Kidney (tissue), 22 donors: ENCODE results near the gene NIPBL. TPM values are rescaled to one million over a fixed set of nuclear protein-coding genes. Genes with fewer than 3 reads are reported as not detected.

Experiments used
- DNase-seq, 5 donors: peaks; one replicate each; pipeline ENCODE4 v3.0.0-alpha.2; 2013 to 2020
- FAIRE-seq: peaks from 2 replicates; lab custom pipeline; 2012; peaks lifted over from hg19 to GRCh38; lab: Jason Lieb, UNC
- H3K27ac ChIP-seq, 2 donors: one replicate each; pipeline ENCODE4 v1.7.0; 2013; ENCODE audit warnings: low read depth in 2 of 2, low read length in 2 of 2, inconsistent platforms in 1 of 2
- H3K27me3 ChIP-seq: one replicate; pipeline ENCODE4 v1.7.1; 2013; ENCODE audit warnings: low read length, inconsistent platforms; ENCODE audit not compliant: control insufficient read depth, insufficient read depth
- H3K36me3 ChIP-seq, 3 donors: one replicate each; pipeline versions ENCODE4 v1.7.0 to v1.7.1; 2013; ENCODE audit warnings: low read length in 3 of 3, control low read depth in 1 of 3, inconsistent platforms in 1 of 3; ENCODE audit not compliant: insufficient read depth in 3 of 3, control insufficient read depth in 2 of 3
- H3K4me1 ChIP-seq, 3 donors: one replicate each; pipeline versions ENCODE4 v1.7.0 to v1.7.1; 2013; ENCODE audit warnings: low read length in 3 of 3, inconsistent platforms in 1 of 3, low read depth in 1 of 3; ENCODE audit not compliant: control insufficient read depth in 2 of 3, insufficient read depth in 2 of 3
- H3K4me3 ChIP-seq, 3 donors: one replicate each; pipeline versions ENCODE4 v1.7.0 to v1.8.1; 2013; ENCODE audit warnings: low read length in 3 of 3, control low read depth in 1 of 3, inconsistent platforms in 1 of 3
- H3K9ac ChIP-seq, 3 donors: one replicate each; pipeline versions ENCODE4 v1.7.0 to v1.7.1; 2013; ENCODE audit warnings: low read length in 3 of 3, control low read depth in 1 of 3, inconsistent platforms in 1 of 3
- H3K9me3 ChIP-seq, 3 donors: one replicate each; pipeline versions ENCODE4 v1.7.0 to v1.7.1; 2013; ENCODE audit warnings: low read length in 3 of 3, control low read depth in 1 of 3, inconsistent platforms in 1 of 3; ENCODE audit not compliant: control insufficient read depth in 2 of 3, insufficient read depth in 1 of 3
- CTCF ChIP-seq: IDR thresholded peaks from 3 replicates; pipeline ENCODE4 v1.5.1; 2012; ENCODE audit warnings: mild to moderate bottlenecking, moderate library complexity, borderline replicate concordance; ENCODE audit not compliant: insufficient read depth; ENCODE audit errors: extremely low read depth
- intact Hi-C: fragments of 100-400 bp; cut with DNase I; formaldehyde crosslinking; loops from one replicate; pipeline ENCODE4 v1.11.1; 2022
- long read RNA-seq, 10 donors: library from polyadenylated mRNA in 1 of 10; unstranded in 1 of 10; transcript quantifications; one replicate each; pipeline ENCODE4 v2.0.0 and lab custom pipeline, GENCODE V29; 2021 to 2026
- polyA plus RNA-seq: library from polyadenylated mRNA; stranded (reverse); fragments of 350-450 nt; fragmentation: Illumina TruSeq; extraction: RNeasy Lipid Tissue Mini Kit (QIAGEN cat#74804); gene quantifications from one replicate; pipeline ENCODE4 v1.2.3, GENCODE V29; 2014; ENCODE audit warnings: low read depth, low replicate concordance; ENCODE audit not compliant: insufficient read depth
- total RNA-seq: library from RNA; stranded (reverse); fragmentation: NEBNext Ultra II Directional; extraction: Animal tissue kit (Norgen Biotek cat#: 25700); gene quantifications from one replicate; pipeline ENCODE4 v1.2.1, GENCODE V29; 2021
- donor health status: control.
- donor health status: control.
- donor health status: control.
- donor health status: control.
- donor health status: control.
- donor health status: DM: yes; HTN: yes; CAD: no.
- donor health status: Normal renal cell carcinoma (clear cell type).

The NIPBL gene, protein sequence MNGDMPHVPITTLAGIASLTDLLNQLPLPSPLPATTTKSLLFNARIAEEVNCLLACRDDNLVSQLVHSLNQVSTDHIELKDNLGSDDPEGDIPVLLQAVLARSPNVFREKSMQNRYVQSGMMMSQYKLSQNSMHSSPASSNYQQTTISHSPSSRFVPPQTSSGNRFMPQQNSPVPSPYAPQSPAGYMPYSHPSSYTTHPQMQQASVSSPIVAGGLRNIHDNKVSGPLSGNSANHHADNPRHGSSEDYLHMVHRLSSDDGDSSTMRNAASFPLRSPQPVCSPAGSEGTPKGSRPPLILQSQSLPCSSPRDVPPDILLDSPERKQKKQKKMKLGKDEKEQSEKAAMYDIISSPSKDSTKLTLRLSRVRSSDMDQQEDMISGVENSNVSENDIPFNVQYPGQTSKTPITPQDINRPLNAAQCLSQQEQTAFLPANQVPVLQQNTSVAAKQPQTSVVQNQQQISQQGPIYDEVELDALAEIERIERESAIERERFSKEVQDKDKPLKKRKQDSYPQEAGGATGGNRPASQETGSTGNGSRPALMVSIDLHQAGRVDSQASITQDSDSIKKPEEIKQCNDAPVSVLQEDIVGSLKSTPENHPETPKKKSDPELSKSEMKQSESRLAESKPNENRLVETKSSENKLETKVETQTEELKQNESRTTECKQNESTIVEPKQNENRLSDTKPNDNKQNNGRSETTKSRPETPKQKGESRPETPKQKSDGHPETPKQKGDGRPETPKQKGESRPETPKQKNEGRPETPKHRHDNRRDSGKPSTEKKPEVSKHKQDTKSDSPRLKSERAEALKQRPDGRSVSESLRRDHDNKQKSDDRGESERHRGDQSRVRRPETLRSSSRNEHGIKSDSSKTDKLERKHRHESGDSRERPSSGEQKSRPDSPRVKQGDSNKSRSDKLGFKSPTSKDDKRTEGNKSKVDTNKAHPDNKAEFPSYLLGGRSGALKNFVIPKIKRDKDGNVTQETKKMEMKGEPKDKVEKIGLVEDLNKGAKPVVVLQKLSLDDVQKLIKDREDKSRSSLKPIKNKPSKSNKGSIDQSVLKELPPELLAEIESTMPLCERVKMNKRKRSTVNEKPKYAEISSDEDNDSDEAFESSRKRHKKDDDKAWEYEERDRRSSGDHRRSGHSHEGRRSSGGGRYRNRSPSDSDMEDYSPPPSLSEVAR (N-terminal part only)
- 65.5 TPM for total RNA-seq
- 12.4 TPM for polyA plus RNA-seq
- long read RNA-seq, donor 1, result 0 reads
- long read RNA-seq, donor 2, partial matches to known transcripts, result 0 of 1 reads
- long read RNA-seq, donor 2, other reads (novel, unspliced or antisense), result 0 of 1 reads
- long read RNA-seq, donor 3, result 0 reads
- long read RNA-seq, donor 4, result 0 reads
- long read RNA-seq, donor 5, result 0 reads
- long read RNA-seq, donor 6, result 0 reads
- long read RNA-seq, donor 7, partial matches to known transcripts, result 20 of 24 reads
- long read RNA-seq, donor 7, other reads (novel, unspliced or antisense), result 4 of 24 reads
- long read RNA-seq, donor 8, result 0 reads
- long read RNA-seq, donor 9, result 0 reads
- long read RNA-seq, donor 10, partial matches to known transcripts, result 13 of 13 reads
- long read RNA-seq, donor 10, other reads (novel, unspliced or antisense), result 0 of 13 reads

DNA sequence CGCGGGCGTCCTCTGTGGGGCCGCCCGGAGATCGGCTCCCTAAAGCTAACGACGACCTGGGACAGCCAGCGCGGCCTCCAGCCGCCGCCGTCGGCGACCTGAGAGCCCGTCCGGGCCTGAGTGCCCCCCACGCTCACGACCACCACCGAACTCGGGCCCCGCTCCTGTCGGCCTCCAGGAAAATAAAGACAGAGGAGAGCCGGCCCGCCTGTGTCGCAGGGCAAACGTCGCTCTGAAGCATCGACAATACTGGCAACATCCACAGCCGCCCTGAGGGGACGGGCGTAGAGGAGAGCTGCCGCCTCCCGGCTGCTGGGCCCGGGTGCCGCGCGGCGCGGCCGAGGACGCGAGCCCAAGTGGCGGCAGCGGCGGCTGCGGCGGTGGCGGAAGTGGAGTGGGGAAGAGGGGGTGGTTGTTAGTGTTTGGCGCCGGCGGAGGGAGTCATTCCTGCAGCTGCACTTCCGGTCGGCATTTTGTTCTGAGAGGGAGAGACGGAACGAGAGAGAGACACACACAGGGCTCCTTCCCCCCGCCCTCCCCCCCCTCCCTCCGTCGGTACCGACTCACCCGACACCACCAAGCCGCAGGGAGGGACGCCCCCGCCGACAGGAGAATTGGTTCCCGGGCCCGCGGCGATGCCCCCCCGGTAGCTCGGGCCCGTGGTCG is at the start of gene NIPBL:
NIPBL (plus strand) TSS at position 471 of the 666 bp plus-strand sequence. CDS start 76,928 bp downstream, outside the sequence.
- Histone ChIP-seq H3K27ac (peak within 1 kb of the TSS; percentile 96 to 99), H3K4me3 (peak within 1 kb of the TSS; percentile 96 to 100 (median 98)), H3K9ac (peak within 1 kb of the TSS; percentile 96 to 99 (median 99)), H3K4me1 (peaks cover 6 to 26% (median 6%) of the 10 kb centered on the region in 3 donors), H3K27me3 (no peaks in the 10 kb centered on the region), H3K36me3 (no peaks in the 10 kb centered on the region), H3K9me3 (no peaks in the 10 kb centered on the region)
- DNase-seq, result peak; percentile 93 to 98 (median 95)
- no peak for TF ChIP-seq CTCF
- intact Hi-C loops, result no loop called here
- FAIRE-seq, result no peak

GRCh38 chr5:36832274-36832673 is 44.3 kb upstream of the NIPBL start:
- Histone ChIP-seq H3K4me3 (no peak overlapping the region), H3K4me1 (no peaks in the 10 kb centered on the region), H3K36me3 (no peaks in the 10 kb centered on the region), H3K27ac (no peak overlapping the region), H3K27me3 (no peaks in the 10 kb centered on the region), H3K9ac (no peak overlapping the region), H3K9me3 (no peaks in the 10 kb centered on the region)
- no peak for FAIRE-seq
- DNase-seq, result no peak
- TF ChIP-seq CTCF, result no peak
- intact Hi-C loops, result no loop called here

DNA sequence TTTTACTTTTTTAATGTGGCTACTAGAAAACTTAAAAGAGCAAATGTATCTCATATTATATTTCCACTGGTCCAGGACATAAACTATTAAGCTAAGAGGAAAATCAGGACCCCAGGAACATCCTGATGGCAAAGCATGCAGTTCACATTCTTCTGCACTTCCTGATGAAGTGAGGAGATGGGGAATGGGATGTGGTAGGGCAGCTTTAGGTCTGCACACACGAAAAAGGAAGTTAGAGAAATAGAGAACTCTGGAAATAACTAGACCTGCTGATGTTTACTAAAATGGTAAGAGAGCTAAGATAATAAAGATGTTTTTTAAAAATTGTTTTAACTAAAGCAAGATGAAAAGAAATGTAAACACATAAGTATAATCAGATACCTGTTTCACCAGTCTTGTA is 39.7 kb upstream of the NIPBL start:
- Histone ChIP-seq H3K36me3 (no peaks in the 10 kb centered on the region), H3K4me3 (no peak overlapping the region), H3K9ac (no peak overlapping the region), H3K9me3 (no peaks in the 10 kb centered on the region), H3K4me1 (no peaks in the 10 kb centered on the region), H3K27me3 (no peaks in the 10 kb centered on the region), H3K27ac (no peak overlapping the region)
- no peak for FAIRE-seq
- intact Hi-C loops, result no loop called here
- no peak for TF ChIP-seq CTCF
- DNase-seq, result no peak
